ENCODE data around the gene BEND5.

BEND5 gene

DNA sequence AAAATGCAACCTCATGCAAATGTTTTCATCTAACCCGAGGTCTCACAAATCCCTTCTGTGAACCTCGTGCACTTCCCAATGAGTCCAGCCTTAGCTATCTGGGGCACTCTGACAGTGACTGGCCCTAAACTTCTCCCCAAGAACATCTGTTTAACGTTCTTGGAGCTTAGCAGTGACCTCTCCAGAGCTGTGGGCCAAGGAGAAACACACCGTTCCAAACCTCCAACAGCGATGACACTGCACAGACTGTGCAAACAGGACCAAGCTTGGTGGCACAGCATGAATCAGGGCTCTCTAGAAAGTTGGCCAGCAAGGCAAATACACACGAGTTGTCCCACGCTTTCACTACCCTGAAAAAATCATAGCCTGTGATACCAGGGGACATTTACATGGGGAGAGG, 15.8 kb downstream of the BEND5 start:
- in situ Hi-C loops (cut with MboI; ENCODE audit: low pct_unique_long_range_greater_than_20kb, low sequenced_read_pairs, unreplicated experiment): no loop called here
- DNase-seq (ENCODE audit: low spot score): no peak
- TF ChIP-seq, protein P1, sequence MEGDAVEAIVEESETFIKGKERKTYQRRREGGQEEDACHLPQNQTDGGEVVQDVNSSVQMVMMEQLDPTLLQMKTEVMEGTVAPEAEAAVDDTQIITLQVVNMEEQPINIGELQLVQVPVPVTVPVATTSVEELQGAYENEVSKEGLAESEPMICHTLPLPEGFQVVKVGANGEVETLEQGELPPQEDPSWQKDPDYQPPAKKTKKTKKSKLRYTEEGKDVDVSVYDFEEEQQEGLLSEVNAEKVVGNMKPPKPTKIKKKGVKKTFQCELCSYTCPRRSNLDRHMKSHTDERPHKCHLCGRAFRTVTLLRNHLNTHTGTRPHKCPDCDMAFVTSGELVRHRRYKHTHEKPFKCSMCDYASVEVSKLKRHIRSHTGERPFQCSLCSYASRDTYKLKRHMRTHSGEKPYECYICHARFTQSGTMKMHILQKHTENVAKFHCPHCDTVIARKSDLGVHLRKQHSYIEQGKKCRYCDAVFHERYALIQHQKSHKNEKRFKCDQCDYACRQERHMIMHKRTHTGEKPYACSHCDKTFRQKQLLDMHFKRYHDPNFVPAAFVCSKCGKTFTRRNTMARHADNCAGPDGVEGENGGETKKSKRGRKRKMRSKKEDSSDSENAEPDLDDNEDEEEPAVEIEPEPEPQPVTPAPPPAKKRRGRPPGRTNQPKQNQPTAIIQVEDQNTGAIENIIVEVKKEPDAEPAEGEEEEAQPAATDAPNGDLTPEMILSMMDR (IDR thresholded peaks at IDR 0.05; ENCODE audit: extremely low read depth, insufficient read depth, missing control alignments): no peak

DNA sequence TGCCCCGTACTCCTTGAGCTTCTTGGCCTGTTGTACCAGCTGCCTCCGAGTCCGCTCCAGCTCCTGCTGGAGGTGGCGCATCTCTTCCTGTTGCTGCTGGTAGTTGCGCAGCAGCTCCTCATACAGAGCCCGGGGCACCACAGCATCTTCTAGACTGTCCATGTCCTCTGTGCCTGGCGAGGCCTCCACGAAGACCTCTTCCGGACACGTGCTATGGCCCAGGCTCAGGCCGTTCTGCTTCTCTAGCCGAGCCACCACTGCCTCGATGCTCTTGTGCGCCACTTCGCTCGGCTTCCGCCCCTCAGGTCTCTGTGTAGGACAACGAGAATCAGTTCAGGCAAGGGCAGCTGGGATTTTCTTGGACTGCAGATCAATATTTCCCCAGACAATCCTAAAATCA, 17.7 kb downstream of the BEND5 start:
- TF ChIP-seq, protein P1 (IDR thresholded peaks at IDR 0.05; ENCODE audit: extremely low read depth, insufficient read depth, missing control alignments): no peak
- DNase-seq (ENCODE audit: low spot score): no peak
- in situ Hi-C loops (cut with MboI; ENCODE audit: low pct_unique_long_range_greater_than_20kb, low sequenced_read_pairs, unreplicated experiment): no loop called here

DNA sequence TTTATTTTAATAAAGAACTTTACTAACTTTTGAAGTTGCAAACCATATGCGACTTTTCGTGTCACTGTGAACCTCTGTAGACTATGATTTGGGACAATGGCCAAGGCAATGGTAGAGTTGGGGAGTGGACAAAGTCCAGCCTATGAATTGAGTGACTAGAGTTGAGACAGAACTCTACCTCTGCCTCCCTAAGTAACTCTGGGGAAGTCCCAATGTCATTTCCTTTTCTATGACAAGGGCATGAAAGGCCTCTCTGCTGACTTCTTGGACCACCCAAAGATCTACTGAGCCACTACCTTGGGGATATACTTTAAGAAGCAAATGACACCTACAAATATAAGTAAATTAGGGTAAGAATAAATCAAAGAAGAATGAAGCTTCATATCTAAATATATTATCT, 19.3 kb downstream of the BEND5 start:
- TF ChIP-seq, protein P1 (IDR thresholded peaks at IDR 0.05; ENCODE audit: extremely low read depth, insufficient read depth, missing control alignments): no peak
- peak; percentile 26 for DNase-seq (ENCODE audit: low spot score)
- in situ Hi-C loops (cut with MboI; ENCODE audit: low pct_unique_long_range_greater_than_20kb, low sequenced_read_pairs, unreplicated experiment): no loop called here

DNA sequence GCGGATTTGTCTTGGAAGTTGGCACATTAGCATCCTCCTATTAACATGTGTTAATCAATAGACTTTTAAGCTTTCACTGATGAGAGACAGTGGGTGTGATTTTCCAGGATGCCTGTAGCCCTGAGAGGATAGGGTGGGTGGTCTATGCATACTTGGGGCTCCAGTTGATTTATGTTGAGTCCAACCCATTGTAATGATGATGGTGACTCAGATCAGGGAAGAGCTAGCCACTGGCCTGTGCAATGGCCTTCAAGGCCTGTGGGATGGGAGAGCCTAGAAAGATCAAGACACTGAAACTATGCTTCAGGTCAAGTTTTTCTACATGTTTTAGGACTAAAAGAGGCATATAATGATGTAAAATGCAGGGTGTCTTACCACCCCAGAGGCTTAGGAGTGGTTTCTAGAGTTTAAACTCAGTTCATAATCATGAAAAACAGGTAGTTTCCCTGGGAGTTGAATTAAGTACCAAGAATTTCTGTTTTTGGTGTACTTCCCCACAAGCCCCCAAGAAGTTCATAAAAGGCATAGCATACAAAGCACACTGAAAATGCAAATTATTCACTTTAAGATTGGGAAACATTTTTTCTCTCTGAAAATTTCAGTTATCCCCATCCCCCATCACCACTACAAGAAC, 19.9 kb downstream of the BEND5 start:
- in situ Hi-C loops (cut with MboI; ENCODE audit: low pct_unique_long_range_greater_than_20kb, low sequenced_read_pairs, unreplicated experiment): no loop called here
- DNase-seq (ENCODE audit: low spot score): peak; percentile 22
- TF ChIP-seq, protein P1 (IDR thresholded peaks at IDR 0.05; ENCODE audit: extremely low read depth, insufficient read depth, missing control alignments): no peak

DNA sequence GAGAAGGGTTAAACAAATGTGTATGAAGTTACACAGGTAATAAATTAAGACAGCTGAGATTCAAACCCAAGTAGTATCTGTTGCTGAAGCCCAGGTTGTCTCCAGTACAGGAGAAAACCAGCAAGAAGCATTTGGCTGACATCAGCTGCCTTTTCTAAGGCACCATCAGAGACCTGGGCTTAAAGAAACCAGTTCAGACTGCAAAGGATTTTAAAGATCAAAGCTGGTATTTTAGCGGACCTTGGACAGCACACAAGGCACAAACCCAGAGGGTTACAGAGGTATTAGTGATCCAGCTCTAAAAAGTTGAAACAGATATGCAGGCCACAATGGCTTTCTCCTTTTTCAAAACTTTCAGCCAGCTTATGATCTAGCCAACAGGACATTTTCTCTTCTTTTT, 23.4 kb downstream of the BEND5 start:
- in situ Hi-C loops (cut with MboI; ENCODE audit: low pct_unique_long_range_greater_than_20kb, low sequenced_read_pairs, unreplicated experiment): no loop called here
- DNase-seq (ENCODE audit: low spot score): no peak

DNA sequence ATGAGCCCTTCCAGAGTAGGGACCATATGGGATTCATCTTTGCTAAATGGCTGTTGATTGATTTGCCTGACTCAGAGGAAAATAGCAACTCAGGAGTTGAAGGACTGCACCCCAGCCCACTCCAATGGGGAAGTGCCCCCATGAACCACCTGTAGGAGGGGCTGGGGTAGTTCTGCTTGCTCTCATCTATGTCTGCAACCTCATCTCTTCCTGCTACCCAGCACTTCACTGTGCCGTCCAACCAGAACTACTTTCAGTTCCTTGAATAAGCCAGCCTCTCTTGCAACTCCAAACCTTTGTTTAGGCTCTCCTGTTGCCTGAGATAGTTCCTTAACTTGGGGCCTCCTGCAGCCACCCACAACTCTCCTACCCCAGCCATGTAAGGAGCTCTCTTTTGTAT, 26.6 kb downstream of the BEND5 start:
- in situ Hi-C loops (cut with MboI; ENCODE audit: low pct_unique_long_range_greater_than_20kb, low sequenced_read_pairs, unreplicated experiment): no loop called here
- no peak for DNase-seq (ENCODE audit: low spot score)
- TF ChIP-seq, protein P1 (IDR thresholded peaks at IDR 0.05; ENCODE audit: extremely low read depth, insufficient read depth, missing control alignments): no peak

More for the DNA sequence above, 23.4 kb downstream of the BEND5 start:
- TF ChIP-seq, protein P1 (IDR thresholded peaks at IDR 0.05; ENCODE audit: extremely low read depth, insufficient read depth, missing control alignments): no peak

All from GM13977 (cell line).